ENCODE measurements around the gene GCM1.
"Not testable (repeated sequence)": the region's sequence is repeated elsewhere in the genome, so short reads cannot be mapped to it uniquely, and the experiment has no call there.

GCM1 gene

DNA sequence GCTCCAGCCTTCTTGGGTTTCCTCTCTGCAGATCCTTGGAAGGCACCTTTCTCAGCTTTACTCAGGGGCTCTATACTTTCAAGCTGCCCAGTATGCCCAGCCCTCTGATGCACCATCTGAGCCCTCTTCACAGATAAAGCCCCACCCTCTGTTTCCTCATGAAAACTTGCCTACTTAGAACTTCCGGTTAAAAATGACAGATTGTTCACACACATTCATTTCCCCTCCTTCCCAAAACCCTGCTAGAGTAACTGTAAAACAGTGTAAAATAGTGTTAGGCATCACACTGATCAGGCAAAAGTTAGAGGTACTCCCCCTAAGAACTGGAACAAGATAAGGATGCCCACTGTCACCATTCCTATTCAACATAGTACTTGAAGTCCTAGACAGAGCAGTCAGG is 14.0 kb upstream of the GCM1 start:
- no peak overlapping the region for H3K4me3 ChIP-seq (ENCODE audit: low read depth in 1 of 2, low read length in 2 of 2)
- H3K36me3 ChIP-seq (ENCODE audit: insufficient read depth, low read length): no peaks in the 10 kb centered on the region
- no peaks in the 10 kb centered on the region for H3K9me3 ChIP-seq (ENCODE audit: insufficient read depth, low read length, severe bottlenecking)
- no peak overlapping the region for H2AFZ ChIP-seq (ENCODE audit: low read depth, low read length)
- ATAC-seq (ENCODE audit: insufficient read depth, low read depth): 0 out of 3 replicates have a peak, but pooled peaks have one; percentile 37
- TF ChIP-seq EZH2 (IDR thresholded peaks at IDR 0.05; ENCODE audit: borderline replicate concordance, low read depth, low read length, severe bottlenecking): no peak
- no peak for TF ChIP-seq CTCF (IDR thresholded peaks at IDR 0.05; ENCODE audit: borderline replicate concordance, extremely low read depth, low read length, poor library complexity, severe bottlenecking)
- H3K4me2 ChIP-seq (ENCODE audit: insufficient read depth, low read length): no peak overlapping the region
- DNase-seq: no peak
- H4K20me1 ChIP-seq (ENCODE audit: insufficient read depth, low read length): no peaks in the 10 kb centered on the region
- no peaks in the 10 kb centered on the region for H3K27me3 ChIP-seq (ENCODE audit: insufficient read depth, low read length, poor library complexity)
- H3K9ac ChIP-seq (ENCODE audit: low read depth, low read length): no peak overlapping the region
- no peaks in the 10 kb centered on the region for H3K79me2 ChIP-seq (ENCODE audit: insufficient read depth, low read length)
- H3K27ac ChIP-seq (ENCODE audit: low read length): no peak overlapping the region
- H3K4me1 ChIP-seq (ENCODE audit: insufficient read depth, low read length): no peaks in the 10 kb centered on the region

GRCh38 chr6:53161481-53162009 is 12.9 kb upstream of the GCM1 start:
- no peak overlapping the region for H3K9ac ChIP-seq (ENCODE audit: low read depth, low read length)
- DNase-seq (no peak), ATAC-seq (ENCODE audit: insufficient read depth, low read depth) (no peak)
- no peak overlapping the region for H2AFZ ChIP-seq (ENCODE audit: low read depth, low read length)
- H3K4me3 ChIP-seq (ENCODE audit: low read depth in 1 of 2, low read length in 2 of 2): no peak overlapping the region
- no peaks in the 10 kb centered on the region for H3K79me2 ChIP-seq (ENCODE audit: insufficient read depth, low read length)
- no peak for TF ChIP-seq CTCF (IDR thresholded peaks at IDR 0.05; ENCODE audit: borderline replicate concordance, extremely low read depth, low read length, poor library complexity, severe bottlenecking)
- H4K20me1 ChIP-seq (ENCODE audit: insufficient read depth, low read length): no peaks in the 10 kb centered on the region
- no peaks in the 10 kb centered on the region for H3K9me3 ChIP-seq (ENCODE audit: insufficient read depth, low read length, severe bottlenecking)
- no peaks in the 10 kb centered on the region for H3K36me3 ChIP-seq (ENCODE audit: insufficient read depth, low read length)
- H3K27ac ChIP-seq (ENCODE audit: low read length): no peak overlapping the region
- no peak overlapping the region for H3K4me2 ChIP-seq (ENCODE audit: insufficient read depth, low read length)
- H3K27me3 ChIP-seq (ENCODE audit: insufficient read depth, low read length, poor library complexity): no peaks in the 10 kb centered on the region
- H3K4me1 ChIP-seq (ENCODE audit: insufficient read depth, low read length): no peaks in the 10 kb centered on the region

GRCh38 chr6:53159558-53159957 is 10.9 kb upstream of the GCM1 start:
- no peaks in the 10 kb centered on the region for H3K79me2 ChIP-seq (ENCODE audit: insufficient read depth, low read length)
- H3K9ac ChIP-seq (ENCODE audit: low read depth, low read length): no peak overlapping the region
- ATAC-seq (ENCODE audit: insufficient read depth, low read depth) (no peak), DNase-seq (no peak)
- no peak overlapping the region for H2AFZ ChIP-seq (ENCODE audit: low read depth, low read length)
- no peaks in the 10 kb centered on the region for H3K4me1 ChIP-seq (ENCODE audit: insufficient read depth, low read length)
- H3K4me2 ChIP-seq (ENCODE audit: insufficient read depth, low read length): no peak overlapping the region
- TF ChIP-seq CTCF (IDR thresholded peaks at IDR 0.05; ENCODE audit: borderline replicate concordance, extremely low read depth, low read length, poor library complexity, severe bottlenecking): no peak
- TF ChIP-seq EZH2 (IDR thresholded peaks at IDR 0.05; ENCODE audit: borderline replicate concordance, low read depth, low read length, severe bottlenecking): no peak
- H3K27ac ChIP-seq (ENCODE audit: low read length): no peak overlapping the region
- no peaks in the 10 kb centered on the region for H4K20me1 ChIP-seq (ENCODE audit: insufficient read depth, low read length)
- H3K4me3 ChIP-seq (ENCODE audit: low read depth in 1 of 2, low read length in 2 of 2): no peak overlapping the region
- H3K27me3 ChIP-seq (ENCODE audit: insufficient read depth, low read length, poor library complexity): no peaks in the 10 kb centered on the region
- H3K36me3 ChIP-seq (ENCODE audit: insufficient read depth, low read length): no peaks in the 10 kb centered on the region
- H3K9me3 ChIP-seq (ENCODE audit: insufficient read depth, low read length, severe bottlenecking): no peaks in the 10 kb centered on the region

GRCh38 chr6:53158076-53158475 is 9.4 kb upstream of the GCM1 start:
- not testable (repeated sequence) for H3K79me2 ChIP-seq (ENCODE audit: insufficient read depth, low read length); H3K27ac ChIP-seq (ENCODE audit: low read length); DNase-seq; H3K4me2 ChIP-seq (ENCODE audit: insufficient read depth, low read length); H3K9me3 ChIP-seq (ENCODE audit: insufficient read depth, low read length, severe bottlenecking); H3K27me3 ChIP-seq (ENCODE audit: insufficient read depth, low read length, poor library complexity); ATAC-seq (ENCODE audit: insufficient read depth, low read depth); H3K9ac ChIP-seq (ENCODE audit: low read depth, low read length); H3K36me3 ChIP-seq (ENCODE audit: insufficient read depth, low read length); H3K4me3 ChIP-seq (ENCODE audit: low read depth in 1 of 2, low read length in 2 of 2); H4K20me1 ChIP-seq (ENCODE audit: insufficient read depth, low read length); H2AFZ ChIP-seq (ENCODE audit: low read depth, low read length); H3K4me1 ChIP-seq (ENCODE audit: insufficient read depth, low read length)

DNA sequence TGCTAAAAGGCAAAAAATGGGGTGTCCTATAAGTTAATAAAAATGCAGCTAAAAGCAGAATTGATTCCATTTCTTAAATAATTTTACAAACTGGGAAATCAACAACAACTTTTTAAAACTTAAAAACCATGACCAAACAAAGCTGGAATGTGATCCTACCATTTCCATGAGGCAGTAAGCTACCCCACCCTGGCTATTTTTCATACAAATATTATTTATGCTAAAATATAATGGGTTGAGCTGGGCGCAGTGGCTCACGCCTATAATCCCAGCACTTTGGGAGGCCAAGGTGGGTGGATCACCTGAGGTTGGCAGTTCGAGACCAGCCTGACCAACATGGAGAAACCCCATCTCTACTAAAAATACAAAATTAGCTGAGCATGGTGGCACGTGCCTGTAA is 6.6 kb upstream of the GCM1 start:
- H3K27me3 ChIP-seq (ENCODE audit: insufficient read depth, low read length, poor library complexity): not testable (repeated sequence)

More for the DNA sequence above, 6.6 kb upstream of the GCM1 start:
- not testable (repeated sequence) for H3K27ac ChIP-seq (ENCODE audit: low read length); H3K4me3 ChIP-seq (ENCODE audit: low read depth in 1 of 2, low read length in 2 of 2); H3K4me1 ChIP-seq (ENCODE audit: insufficient read depth, low read length); H3K36me3 ChIP-seq (ENCODE audit: insufficient read depth, low read length); H3K9me3 ChIP-seq (ENCODE audit: insufficient read depth, low read length, severe bottlenecking); H3K79me2 ChIP-seq (ENCODE audit: insufficient read depth, low read length); H4K20me1 ChIP-seq (ENCODE audit: insufficient read depth, low read length); H3K9ac ChIP-seq (ENCODE audit: low read depth, low read length); H3K4me2 ChIP-seq (ENCODE audit: insufficient read depth, low read length); ATAC-seq (ENCODE audit: insufficient read depth, low read depth); DNase-seq; H2AFZ ChIP-seq (ENCODE audit: low read depth, low read length)

All from DND-41 (cell line).